Measurements from ENCODE around the gene CACNA1E.
A peak's percentile ranks its signal among the peaks of the same experiment; 100 is the strongest.

The CACNA1E gene

GRCh38 chr1:181777812-181778211 is 294.5 kb downstream of the CACNA1E start:
- no peak for DNase-seq

GRCh38 chr1:181778640-181779260 is 295.4 kb downstream of the CACNA1E start:
- DNase-seq, result peak in 1 of 2 experiments; percentile 21

DNA sequence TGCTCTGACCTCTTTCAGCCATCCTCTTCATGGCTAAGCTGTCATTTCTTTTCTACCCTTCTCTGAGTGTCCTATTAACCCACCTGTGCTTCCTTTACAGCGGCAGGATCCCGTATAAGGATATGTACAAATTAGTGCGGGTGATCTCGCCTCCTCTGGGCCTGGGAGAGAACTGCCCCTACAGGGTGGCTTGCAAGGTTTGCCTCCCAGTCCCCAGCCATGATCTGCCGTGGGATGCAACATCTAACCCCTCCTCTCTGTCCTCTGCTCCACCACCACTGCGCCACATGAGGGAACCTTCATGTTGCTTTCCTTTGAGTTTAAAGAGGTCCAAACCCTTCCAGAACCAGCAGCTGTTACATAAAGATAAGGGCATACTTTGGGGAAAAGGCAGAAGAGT is 296.0 kb downstream of the CACNA1E start:
- no peak for DNase-seq

DNA sequence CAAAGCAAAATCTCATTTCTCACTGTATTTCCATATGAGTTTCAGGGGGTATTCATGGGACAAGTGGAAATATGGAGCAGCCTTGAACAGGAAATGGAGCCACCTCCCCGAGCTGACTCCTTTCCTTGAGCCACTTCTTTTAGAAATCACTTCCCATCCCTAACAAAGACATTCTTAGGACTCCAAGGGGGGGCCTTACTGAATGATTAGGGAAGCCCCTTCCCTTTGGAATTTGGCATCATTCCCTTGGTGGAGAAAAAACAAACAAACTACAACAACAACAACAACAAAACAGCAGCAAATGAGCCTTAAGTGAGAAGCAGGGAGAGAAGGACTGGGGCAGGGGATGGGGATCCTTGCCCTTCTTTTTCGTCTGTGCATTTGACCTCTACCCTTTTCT is 299.9 kb downstream of the CACNA1E start:
- DNase-seq, result no peak

DNA sequence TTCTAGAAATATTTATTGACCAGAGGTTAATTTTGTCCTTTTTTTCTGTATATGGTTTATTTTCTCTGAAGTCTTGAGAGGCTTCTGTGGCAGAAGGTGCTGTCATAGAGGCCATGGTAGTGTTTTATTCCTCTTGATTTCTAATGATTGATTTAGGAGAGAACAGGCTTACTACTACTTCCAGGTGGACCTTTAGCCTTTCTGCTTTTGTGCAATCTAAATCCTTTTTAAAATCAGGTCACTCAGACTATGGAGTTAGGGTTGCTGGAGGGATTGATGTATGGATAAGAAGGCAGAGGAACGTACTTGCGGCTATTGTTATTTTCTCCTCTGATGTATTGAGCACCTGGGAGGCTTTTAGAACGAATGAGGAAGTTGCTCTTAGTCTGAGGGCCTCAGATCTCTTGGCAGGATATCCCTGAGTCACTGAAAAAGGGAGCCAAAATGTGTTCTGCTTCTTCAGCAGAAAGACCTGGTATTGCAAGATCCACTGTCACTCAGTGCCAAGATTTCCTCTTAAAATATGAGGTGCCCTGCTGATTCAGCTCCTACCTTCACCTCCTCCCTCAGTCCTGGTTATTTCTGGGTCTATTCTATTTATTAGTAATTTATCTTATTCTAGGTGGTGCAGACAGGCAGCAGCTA is 300.8 kb downstream of the CACNA1E start:
- no peak for DNase-seq

- DNase-seq, result no peak
Measured at GRCh38 chr1:181789395-181789794, 306.1 kb downstream of the CACNA1E start.

DNA sequence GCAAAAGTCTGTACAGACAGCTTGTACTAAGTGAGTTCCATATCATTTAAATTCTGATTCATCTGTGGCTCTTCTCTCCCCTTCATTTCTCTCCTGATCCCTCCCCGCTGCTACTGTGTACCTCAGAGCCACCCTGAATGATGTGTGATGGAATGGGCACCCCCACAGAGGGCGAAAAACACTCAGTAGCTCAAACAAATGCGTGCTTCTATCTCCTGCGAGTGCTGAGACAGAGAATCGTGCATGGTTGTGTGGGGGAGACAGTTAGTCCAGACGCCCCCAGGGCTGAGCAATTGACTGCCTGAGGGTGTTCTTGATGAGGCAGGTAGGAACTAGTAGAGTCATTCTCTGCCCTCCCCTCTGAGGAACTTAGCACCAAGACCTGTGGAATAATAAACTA is 308.4 kb downstream of the CACNA1E start:
- DNase-seq, result no peak

- no peak for DNase-seq
Measured at GRCh38 chr1:181793831-181794230, 310.5 kb downstream of the CACNA1E start.

GRCh38 chr1:181794332-181794731 is 311.0 kb downstream of the CACNA1E start:
- DNase-seq, result no peak

DNA sequence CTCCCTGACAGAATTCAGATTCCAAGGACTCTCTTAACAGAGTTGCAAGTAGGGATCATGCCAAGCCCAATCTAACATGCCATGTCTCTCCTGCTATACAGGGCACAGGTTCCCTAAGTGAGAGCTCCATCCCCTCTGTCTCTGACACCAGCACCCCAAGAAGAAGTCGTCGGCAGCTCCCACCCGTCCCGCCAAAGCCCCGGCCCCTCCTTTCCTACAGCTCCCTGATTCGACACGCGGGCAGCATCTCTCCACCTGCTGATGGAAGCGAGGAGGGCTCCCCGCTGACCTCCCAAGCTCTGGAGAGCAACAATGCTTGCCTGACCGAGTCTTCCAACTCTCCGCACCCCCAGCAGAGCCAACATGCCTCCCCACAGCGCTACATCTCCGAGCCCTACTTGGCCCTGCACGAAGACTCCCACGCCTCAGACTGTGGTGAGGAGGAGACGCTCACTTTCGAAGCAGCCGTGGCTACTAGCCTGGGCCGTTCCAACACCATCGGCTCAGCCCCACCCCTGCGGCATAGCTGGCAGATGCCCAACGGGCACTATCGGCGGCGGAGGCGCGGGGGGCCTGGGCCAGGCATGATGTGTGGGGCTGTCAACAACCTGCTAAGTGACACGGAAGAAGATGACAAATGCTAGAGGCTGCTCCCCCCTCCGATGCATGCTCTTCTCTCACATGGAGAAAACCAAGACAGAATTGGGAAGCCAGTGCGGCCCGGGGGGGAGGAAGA is 315.0 kb downstream of the CACNA1E start:
- DNase-seq, result no peak

GRCh38 chr1:181801617-181802016 is 318.3 kb downstream of the CACNA1E start:
- no peak for DNase-seq

- no peak for DNase-seq
Measured at GRCh38 chr1:181802466-181802865, 319.1 kb downstream of the CACNA1E start.

DNA sequence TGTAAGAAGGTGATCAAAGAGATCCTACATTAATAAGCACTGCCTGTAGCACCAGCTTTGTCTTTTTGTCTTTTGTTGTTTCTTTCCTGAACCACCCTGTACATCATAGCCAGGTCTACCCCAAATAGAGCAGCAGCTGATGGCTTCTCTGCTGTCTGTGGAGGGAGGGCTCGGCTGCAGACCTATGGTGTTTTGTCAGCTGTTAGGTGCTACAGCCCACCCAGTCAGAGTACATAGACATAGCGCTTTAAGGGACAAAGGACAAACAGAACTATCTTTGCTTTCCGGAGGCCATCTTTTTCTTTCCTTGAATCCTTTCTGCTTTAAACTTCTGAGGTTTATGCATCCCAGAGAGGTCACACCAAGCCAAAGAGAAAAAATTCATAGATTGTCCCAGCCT is 320.1 kb downstream of the CACNA1E start:
- DNase-seq, result no peak

- DNase-seq, result no peak
Measured at GRCh38 chr1:181804989-181805388, 321.7 kb downstream of the CACNA1E start.

- no peak for DNase-seq
Measured at GRCh38 chr1:181806746-181807145, 323.4 kb downstream of the CACNA1E start.

DNA sequence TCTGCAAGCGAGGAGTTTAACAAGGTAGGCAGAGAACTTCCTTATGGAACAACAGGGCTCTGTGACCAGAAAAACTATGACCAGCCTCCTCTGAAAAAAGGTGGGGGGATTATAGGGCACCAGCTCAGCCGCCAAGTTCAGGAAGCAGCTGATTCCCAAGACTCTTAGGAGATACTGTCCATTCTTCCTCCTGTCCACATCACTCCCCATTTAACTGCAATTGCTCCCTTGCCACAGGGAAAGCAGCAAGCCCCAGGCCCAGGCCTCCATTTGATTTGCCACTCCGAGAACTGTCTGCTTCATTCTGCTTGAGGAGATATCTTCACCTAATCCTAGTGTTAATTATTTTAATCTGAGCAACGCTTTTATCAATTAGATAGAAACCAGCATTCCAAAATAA is 323.9 kb downstream of the CACNA1E start:
- DNase-seq, result no peak

DNA sequence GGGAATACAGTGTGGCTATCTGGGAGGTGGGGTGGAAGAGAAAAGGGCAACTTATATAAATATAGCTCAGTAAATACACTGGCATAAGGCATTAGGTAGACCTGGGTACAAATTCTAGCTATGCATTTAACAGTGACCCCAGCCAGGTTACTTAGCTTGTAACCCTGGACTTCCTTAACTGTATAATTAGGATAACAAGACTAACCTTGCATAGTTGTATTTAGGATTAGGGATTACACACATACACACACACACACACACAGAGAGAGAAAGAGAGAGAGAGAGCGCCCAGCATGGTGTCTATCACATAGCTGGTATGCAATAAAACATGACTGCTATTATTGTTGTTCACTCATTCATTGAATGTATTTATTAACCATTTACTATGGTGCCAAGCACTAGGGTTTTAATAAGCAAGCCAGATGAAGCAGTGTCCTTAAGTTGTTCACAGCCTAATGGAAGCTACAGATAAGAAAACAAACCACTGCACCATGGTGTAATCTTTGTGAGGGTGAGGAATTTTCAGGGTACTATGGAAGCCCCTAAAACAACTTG is 326.8 kb downstream of the CACNA1E start:
- no peak for DNase-seq

- DNase-seq, result no peak
Measured at GRCh38 chr1:181812208-181812607, 328.9 kb downstream of the CACNA1E start.

GRCh38 chr1:181813266-181813665 is 329.9 kb downstream of the CACNA1E start:
- DNase-seq, result no peak

GRCh38 chr1:181816608-181817007 is 333.3 kb downstream of the CACNA1E start:
- no peak for DNase-seq

DNA sequence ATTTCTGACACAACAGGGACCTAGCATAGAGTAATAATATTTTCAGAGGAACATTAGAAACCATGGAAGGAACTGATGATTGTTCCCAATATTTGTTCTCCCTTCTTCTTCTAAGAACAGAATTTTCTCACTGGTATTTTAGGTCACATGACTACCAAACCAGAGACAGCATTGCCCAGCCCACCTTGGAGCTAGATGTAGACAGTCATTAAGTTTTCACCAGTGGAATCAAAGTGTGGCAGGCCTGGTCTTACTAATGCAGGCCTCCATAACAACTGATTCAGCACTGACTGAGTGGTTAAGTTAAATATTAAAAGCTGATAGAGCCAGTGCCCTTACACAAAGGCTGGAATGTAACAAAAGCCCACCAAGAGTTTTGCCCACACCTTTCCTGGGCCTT is 333.8 kb downstream of the CACNA1E start:
- DNase-seq, result no peak

GRCh38 chr1:181818459-181818858 is 335.1 kb downstream of the CACNA1E start:
- no peak for DNase-seq

GRCh38 chr1:181818943-181819342 is 335.6 kb downstream of the CACNA1E start:
- DNase-seq, result no peak

DNA sequence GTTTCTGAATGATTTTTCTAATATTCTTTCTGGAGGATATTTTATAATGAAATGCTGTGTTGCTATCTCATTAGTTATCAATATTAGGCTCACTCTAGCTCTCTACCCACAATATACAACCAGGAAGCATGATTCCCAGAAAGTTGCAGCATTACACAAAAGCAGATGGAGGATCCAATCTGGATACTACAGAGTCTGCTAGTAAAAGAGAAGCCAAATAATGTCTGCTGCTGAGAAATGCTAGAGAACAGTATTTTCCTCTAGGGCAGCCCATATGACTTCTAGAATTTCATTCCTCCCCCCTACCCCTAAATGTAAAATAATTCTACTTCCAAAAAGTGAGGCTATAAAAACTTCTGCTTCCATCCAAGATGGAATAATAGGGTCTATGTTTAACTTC is 338.4 kb downstream of the CACNA1E start:
- DNase-seq, result no peak
